WTC11 (cell line): ENCODE measurements around the gene KLHL29. TPM values are rescaled to one million over a fixed set of nuclear protein-coding genes. Genes with fewer than 3 reads are reported as not detected.
A peak's percentile ranks its signal among the peaks of the same experiment; 100 is the strongest.

Source experiments
- ATAC-seq: fragments of 200-7000 bp; cut with Tn5 transposase; 2 replicates; pipeline ENCODE4 v1.10.0; 2021; ENCODE audit warnings: mild to moderate bottlenecking, moderate library complexity
- CTCF ChIA-PET: fragments of 300-600 bp; sonication (Branson Sonifier 250); formaldehyde crosslinking; loops from one replicate; lab custom pipeline; 2021; ENCODE audit warnings: antibody characterized with exemption; lab: Charles Lee
- POLR2A ChIA-PET: fragments of 350-600 bp; sonication (Branson Sonifier 250); formaldehyde crosslinking; loops from one replicate; lab custom pipeline; 2021; ENCODE audit warnings: antibody characterized with exemption; lab: Charles Lee
- DNase-seq: peaks from one replicate; pipeline ENCODE4 v3.0.0; 2021; ENCODE audit warnings: low spot score
- H3K27ac Mint-ChIP-seq: 2 replicates; pipeline ENCODE4 v1.8.0; 2021; ENCODE audit warnings: mixed read lengths
- H3K27me3 Mint-ChIP-seq: 2 replicates; pipeline ENCODE4 v1.8.0; 2021; ENCODE audit warnings: low read depth, mild to moderate bottlenecking, moderate library complexity, mixed read lengths
- H3K36me3 Mint-ChIP-seq: 2 replicates; pipeline ENCODE4 v1.8.0; 2021; ENCODE audit warnings: mixed read lengths
- H3K4me1 Mint-ChIP-seq: 2 replicates; pipeline ENCODE4 v1.8.0; 2022; ENCODE audit warnings: mixed read lengths
- H3K4me3 Mint-ChIP-seq: 2 replicates; pipeline ENCODE4 v1.8.0; 2021; ENCODE audit warnings: mild to moderate bottlenecking, moderate library complexity, mixed read lengths
- H3K9me3 Mint-ChIP-seq: 2 replicates; pipeline ENCODE4 v1.8.0; 2021; ENCODE audit warnings: mixed read lengths
- CREB1 ChIP-seq: sonication (generic); formaldehyde crosslinking; IDR thresholded peaks from 2 replicates; pipeline ENCODE4 v1.8.0; 2023; ENCODE audit warnings: mild to moderate bottlenecking, missing genetic modification reagents
- E2F1 ChIP-seq: sonication (generic); formaldehyde crosslinking; IDR thresholded peaks from 2 replicates; pipeline ENCODE4 v1.8.0; 2022; ENCODE audit warnings: mild to moderate bottlenecking, missing genetic modification reagents
- ETV6 ChIP-seq: sonication (generic); formaldehyde crosslinking; IDR thresholded peaks from 2 replicates; pipeline ENCODE4 v1.8.1; 2022; ENCODE audit warnings: mild to moderate bottlenecking, missing genetic modification reagents
- FOXP1 ChIP-seq: sonication (generic); formaldehyde crosslinking; IDR thresholded peaks from 2 replicates; pipeline ENCODE4 v1.8.0; 2022; ENCODE audit warnings: missing genetic modification reagents, mild to moderate bottlenecking, moderate library complexity, borderline replicate concordance
- GTF2I ChIP-seq: fragments of 250-450 bp; sonication (Bioruptor Pico); conservative IDR thresholded peaks from 2 replicates; pipeline ENCODE4 v1.4.0; 2021; ENCODE audit warnings: mild to moderate bottlenecking
- IRF2 ChIP-seq: sonication (generic); formaldehyde crosslinking; IDR thresholded peaks from 2 replicates; pipeline ENCODE4 v1.8.0; 2022; ENCODE audit warnings: low read depth, missing genetic modification reagents, borderline replicate concordance
- JAZF1 ChIP-seq: fragments of 250-450 bp; sonication (Bioruptor Pico); IDR thresholded peaks from 2 replicates; pipeline ENCODE4 v1.9.0; 2021; ENCODE audit warnings: moderate library complexity, mild to moderate bottlenecking, inconsistent platforms
- JUN ChIP-seq: sonication (generic); formaldehyde crosslinking; IDR thresholded peaks from 2 replicates; pipeline ENCODE4 v1.8.0; 2023; ENCODE audit warnings: mild to moderate bottlenecking, missing genetic modification reagents
- NR3C1 ChIP-seq: sonication (generic); formaldehyde crosslinking; conservative IDR thresholded peaks from 2 replicates; pipeline ENCODE4 v1.8.1; 2023; ENCODE audit warnings: low read depth, mild to moderate bottlenecking, missing genetic modification reagents
- OVOL2 ChIP-seq: fragments of 250-450 bp; sonication (Bioruptor Pico); IDR thresholded peaks from 2 replicates; pipeline ENCODE4 v1.9.0; 2021; ENCODE audit warnings: mild to moderate bottlenecking, borderline replicate concordance
- PRDM15 ChIP-seq: sonication (generic); formaldehyde crosslinking; IDR thresholded peaks from 2 replicates; pipeline ENCODE4 v1.8.0; 2022; ENCODE audit warnings: missing genetic modification reagents
- SMAD3 ChIP-seq: sonication (generic); formaldehyde crosslinking; IDR thresholded peaks from 2 replicates; pipeline ENCODE4 v1.8.0; 2022; ENCODE audit warnings: missing genetic modification reagents, mild to moderate bottlenecking, borderline replicate concordance
- SMAD4 ChIP-seq: sonication (generic); formaldehyde crosslinking; IDR thresholded peaks from 2 replicates; pipeline ENCODE4 v1.8.0; 2022; ENCODE audit warnings: mild to moderate bottlenecking, missing genetic modification reagents
- STAT6 ChIP-seq: sonication (generic); formaldehyde crosslinking; conservative IDR thresholded peaks from 2 replicates; pipeline ENCODE4 v1.8.1; 2023; ENCODE audit warnings: mild to moderate bottlenecking, low read depth, missing genetic modification reagents, moderate library complexity
- TEAD1 ChIP-seq: sonication (generic); formaldehyde crosslinking; IDR thresholded peaks from 2 replicates; pipeline ENCODE4 v1.8.0; 2022; ENCODE audit warnings: mild to moderate bottlenecking, missing genetic modification reagents
- USF1 ChIP-seq: sonication (generic); formaldehyde crosslinking; IDR thresholded peaks from 2 replicates; pipeline ENCODE4 v1.8.0; 2022; ENCODE audit warnings: mild to moderate bottlenecking, missing genetic modification reagents
- ZNF396 ChIP-seq: fragments of 250-450 bp; sonication (Bioruptor Pico); IDR thresholded peaks from 2 replicates; pipeline ENCODE4 v1.8.0; 2021; ENCODE audit warnings: mild to moderate bottlenecking, moderate library complexity, borderline replicate concordance
- ZSCAN18 ChIP-seq: fragments of 250-450 bp; sonication (Bioruptor Pico); IDR thresholded peaks from 2 replicates; pipeline ENCODE4 v2.1.2; 2022; ENCODE audit warnings: mild to moderate bottlenecking, moderate library complexity
- total RNA-seq: library from RNA; stranded (reverse); gene quantifications from 3 replicates; pipeline ENCODE4 v1.2.3, GENCODE V29; 2021

The KLHL29 gene
- total RNA-seq, 1 experiment from 2014 or later, result 7.1 TPM

GRCh38 chr2:23457990-23458682 is 73.2 kb downstream of the KLHL29 start (continued):
- TF ChIP-seq NR3C1 (CRISPR knock-in tag), result no peak

- H3K27ac Mint-ChIP-seq, result no peak overlapping the region
- POLR2A ChIA-PET, result no interaction called here
- no peak overlapping the region for H3K4me3 Mint-ChIP-seq
- DNase-seq (no peak), ATAC-seq (no peak)
- no peaks in the 10 kb centered on the region for H3K9me3 Mint-ChIP-seq
- no peaks in the 10 kb centered on the region for H3K27me3 Mint-ChIP-seq
- TF ChIP-seq E2F1 (CRISPR knock-in tag) (no peak), GTF2I (CRISPR knock-in tag) (no peak), TEAD1 (CRISPR knock-in tag) (no peak), OVOL2 (CRISPR knock-in tag) (no peak), ZSCAN18 (no peak), JAZF1 (CRISPR knock-in tag) (no peak), IRF2 (no peak), SMAD3 (no peak), ZNF396 (no peak), USF1 (no peak), PRDM15 (CRISPR knock-in tag) (no peak)
- H3K36me3 Mint-ChIP-seq, result no peaks in the 10 kb centered on the region
- no peaks in the 10 kb centered on the region for H3K4me1 Mint-ChIP-seq
- CTCF ChIA-PET, result interaction anchor here (2.7 kb wide), 1 partner anchor 55 kb away, joined by 8 read pairs; no protein-coding TSS in a partner anchor
Observed at GRCh38 chr2:23459032-23459431, 74.1 kb downstream of the KLHL29 start.

GRCh38 chr2:23460228-23460627 is 75.2 kb downstream of the KLHL29 start:
- ChIA-PET CTCF (interaction anchor here (1.1 to 2.7 kb wide), 5 partner anchors 10 to 156 kb away, joined by 3 to 8 read pairs (median 4); no protein-coding TSS in a partner anchor), POLR2A (no interaction called here)
- DNase-seq (no peak), ATAC-seq (peak; percentile 70)
- H3K27ac Mint-ChIP-seq, result no peak overlapping the region
- TF ChIP-seq FOXP1 (CRISPR knock-in tag), result no peak
- TF ChIP-seq CREB1, result no peak
- TF ChIP-seq STAT6 (CRISPR knock-in tag), result no peak
- TF ChIP-seq JUN (CRISPR knock-in tag), result no peak
- no peak for TF ChIP-seq NR3C1 (CRISPR knock-in tag)
- TF ChIP-seq ETV6 (CRISPR knock-in tag), result no peak
- no peak for TF ChIP-seq SMAD4 (CRISPR knock-in tag)
- TF ChIP-seq, all 79 proteins: peak for 0
- H3K9me3 Mint-ChIP-seq, result no peaks in the 10 kb centered on the region
- no peaks in the 10 kb centered on the region for H3K4me1 Mint-ChIP-seq
- no peaks in the 10 kb centered on the region for H3K27me3 Mint-ChIP-seq
- H3K4me3 Mint-ChIP-seq, result no peak overlapping the region
- H3K36me3 Mint-ChIP-seq, result no peaks in the 10 kb centered on the region
